DOHH2 (cell line): Measurements from ENCODE around the gene DACH1.

Experiments
- H3F3A ChIP-seq: fragments of 200-600 bp; sonication (generic), shearing (Covaris generic); 2 replicates; pipeline ENCODE4 v1.6.0; 2016; ENCODE audit warnings: antibody characterized with exemption, mild to moderate bottlenecking; ENCODE audit not compliant: control insufficient read depth, insufficient read depth
- H3K27ac ChIP-seq: fragments of 200-600 bp; sonication (generic); 2 replicates; pipeline ENCODE4 v1.5.1; 2014; ENCODE audit warnings: low read depth, mild to moderate bottlenecking, low read length, moderate library complexity
- H3K27me3 ChIP-seq: fragments of 200-600 bp; sonication (generic); 2 replicates; pipeline ENCODE4 v1.6.1; 2014; ENCODE audit warnings: mild to moderate bottlenecking, low read length, mixed read lengths; ENCODE audit not compliant: control insufficient read depth
- H3K36me3 ChIP-seq: fragments of 200-600 bp; sonication (generic); 2 replicates; pipeline ENCODE4 v1.6.1; 2014; ENCODE audit warnings: mild to moderate bottlenecking, low read length, moderate library complexity, mixed read lengths; ENCODE audit not compliant: control insufficient read depth
- H3K4me1 ChIP-seq: fragments of 200-600 bp; sonication (generic); 2 replicates; pipeline ENCODE4 v1.6.1; 2014; ENCODE audit warnings: mild to moderate bottlenecking, low read length, mixed read lengths; ENCODE audit not compliant: control insufficient read depth
- H3K4me2 ChIP-seq: fragments of 200-600 bp; sonication (generic); 2 replicates; pipeline ENCODE4 v1.6.0; 2014; ENCODE audit warnings: mild to moderate bottlenecking, low read length, moderate library complexity
- H3K4me3 ChIP-seq: fragments of 200-600 bp; sonication (generic); 2 replicates; pipeline ENCODE4 v1.5.1; 2014; ENCODE audit warnings: mild to moderate bottlenecking, low read length, mixed read lengths
- H3K79me2 ChIP-seq: fragments of 200-600 bp; sonication (generic); 2 replicates; pipeline ENCODE4 v1.6.1; 2014; ENCODE audit warnings: mild to moderate bottlenecking, low read length, mixed read lengths; ENCODE audit not compliant: control insufficient read depth
- H3K9me2 ChIP-seq: fragments of 200-600 bp; sonication (generic); replicated peaks from 2 replicates; pipeline ENCODE4 v1.6.1; 2014; ENCODE audit warnings: mild to moderate bottlenecking, low read length, mixed read lengths; ENCODE audit not compliant: control insufficient read depth
- H3K9me3 ChIP-seq: fragments of 200-600 bp; sonication (generic); 2 replicates; pipeline ENCODE4 v1.6.1; 2014; ENCODE audit warnings: antibody characterized with exemption, low read length, mixed read lengths; ENCODE audit not compliant: control insufficient read depth, insufficient read depth
- H4K20me1 ChIP-seq: fragments of 200-600 bp; sonication (generic); 2 replicates; pipeline ENCODE4 v1.6.0; 2014; ENCODE audit warnings: low read depth, mild to moderate bottlenecking, antibody characterized with exemption, low read length, moderate library complexity; ENCODE audit not compliant: control insufficient read depth, insufficient read depth
- CTCF ChIP-seq: fragments of 200-600 bp; sonication (generic); IDR thresholded peaks from one replicate; pipeline ENCODE4 v1.5.1; 2014; ENCODE audit warnings: antibody characterized with exemption, mild to moderate bottlenecking, low read depth, low read length; ENCODE audit not compliant: poor library complexity, severe bottlenecking
- EZH2phosphoT487 ChIP-seq: fragments of 200-600 bp; sonication (generic); IDR thresholded peaks from 2 replicates; pipeline ENCODE4 v1.6.1; 2017; ENCODE audit warnings: borderline replicate concordance, mild to moderate bottlenecking, antibody characterized with exemption, low read length, moderate library complexity, mixed read lengths

DACH1 gene

GRCh38 chr13:71469626-71470025 lies 397.4 kb downstream of the DACH1 start:
- no peaks in the 10 kb centered on the region for H3K9me3 ChIP-seq
- no peak overlapping the region for H3K27ac ChIP-seq
- no peaks in the 10 kb centered on the region for H4K20me1 ChIP-seq
- H3K4me2 ChIP-seq, result no peak overlapping the region
- TF ChIP-seq EZH2phosphoT487 (no peak), CTCF (no peak)
- H3F3A ChIP-seq, result no peaks in the 10 kb centered on the region
- no peaks in the 10 kb centered on the region for H3K4me1 ChIP-seq
- no peaks in the 10 kb centered on the region for H3K79me2 ChIP-seq
- no peaks in the 10 kb centered on the region for H3K9me2 ChIP-seq
- H3K4me3 ChIP-seq, result no peak overlapping the region
- no peaks in the 10 kb centered on the region for H3K27me3 ChIP-seq
- H3K36me3 ChIP-seq, result no peaks in the 10 kb centered on the region

GRCh38 chr13:71464686-71465085 lies 402.3 kb downstream of the DACH1 start:
- Histone ChIP-seq H3K79me2 (no peaks in the 10 kb centered on the region), H3K4me1 (no peaks in the 10 kb centered on the region), H3K4me2 (no peak overlapping the region), H3K4me3 (no peak overlapping the region), H3K9me3 (no peaks in the 10 kb centered on the region), H4K20me1 (no peaks in the 10 kb centered on the region), H3F3A (no peaks in the 10 kb centered on the region), H3K27me3 (no peaks in the 10 kb centered on the region), H3K9me2 (no peaks in the 10 kb centered on the region), H3K36me3 (no peaks in the 10 kb centered on the region), H3K27ac (no peak overlapping the region)
- no peak for TF ChIP-seq EZH2phosphoT487
- TF ChIP-seq CTCF, result no peak

- no peak overlapping the region for H3K4me3 ChIP-seq
Observed at GRCh38 chr13:71461892-71462291, 405.1 kb downstream of the DACH1 start.

GRCh38 chr13:71460211-71460610 lies 406.8 kb downstream of the DACH1 start:
- Histone ChIP-seq H3K9me3 (no peaks in the 10 kb centered on the region), H3K27ac (no peak overlapping the region), H3K9me2 (no peaks in the 10 kb centered on the region)

More at GRCh38 chr13:71461892-71462291, 405.1 kb downstream of the DACH1 start:
- Histone ChIP-seq H3K79me2 (no peaks in the 10 kb centered on the region), H3F3A (no peaks in the 10 kb centered on the region), H3K36me3 (no peaks in the 10 kb centered on the region), H4K20me1 (no peaks in the 10 kb centered on the region), H3K27me3 (no peaks in the 10 kb centered on the region), H3K9me2 (no peaks in the 10 kb centered on the region), H3K9me3 (no peaks in the 10 kb centered on the region), H3K27ac (no peak overlapping the region), H3K4me1 (no peaks in the 10 kb centered on the region), H3K4me2 (no peak overlapping the region)
- no peak for TF ChIP-seq EZH2phosphoT487

More at GRCh38 chr13:71460211-71460610, 406.8 kb downstream of the DACH1 start:
- no peak for TF ChIP-seq CTCF
- TF ChIP-seq EZH2phosphoT487, result no peak
- Histone ChIP-seq H3K27me3 (no peaks in the 10 kb centered on the region), H3K4me2 (no peak overlapping the region), H3K36me3 (no peaks in the 10 kb centered on the region), H3K4me1 (no peaks in the 10 kb centered on the region), H3K79me2 (no peaks in the 10 kb centered on the region), H3K4me3 (no peak overlapping the region), H4K20me1 (no peaks in the 10 kb centered on the region), H3F3A (no peaks in the 10 kb centered on the region)
